Gastrocnemius medialis (tissue), 4 donors: ENCODE data around the gene OXNAD1. TPM values are rescaled to one million over a fixed set of nuclear protein-coding genes. Genes with fewer than 3 reads are reported as not detected.
"Not testable (repeated sequence)": the region's sequence is repeated elsewhere in the genome, so short reads cannot be mapped to it uniquely, and the experiment has no call there.

ENCODE experiments used
- ATAC-seq, 2 donors: fragments of 150-250 bp; one replicate each; pipeline ENCODE4 v1.9.1; 2016
- DNase-seq, 2 donors: peaks; one replicate each; pipeline ENCODE4 v3.0.0-alpha.2; 2019
- H3K27ac ChIP-seq, 4 donors: fragments of 200-600 bp; sonication (generic); 1 replicate in 1 of 4; 2 replicates in 3 of 4; pipeline ENCODE4 v1.5.1; 2016 to 2018; ENCODE audit warnings: mild to moderate bottlenecking in 2 of 4, moderate library complexity in 1 of 4
- H3K27me3 ChIP-seq, 3 donors: fragments of 200-600 bp; sonication (generic) in 2 of 3; 1 replicate in 1 of 3; 2 replicates in 2 of 3; pipeline versions ENCODE4 v1.5.1 to v1.6.0; 2016 to 2019; ENCODE audit warnings: mild to moderate bottlenecking in 1 of 3, moderate library complexity in 1 of 3
- H3K36me3 ChIP-seq, 2 donors: fragments of 200-600 bp; sonication (generic) in 1 of 2; one replicate each; pipeline ENCODE4 v1.5.1; 2017 to 2018
- H3K4me1 ChIP-seq, 2 donors: fragments of 200-600 bp; sonication (generic) in 1 of 2; one replicate each; pipeline ENCODE4 v1.5.1; 2016 to 2017; ENCODE audit warnings: mild to moderate bottlenecking in 2 of 2
- H3K4me3 ChIP-seq, 4 donors: fragments of 200-600 bp; sonication (generic) in 3 of 4; 1 replicate in 1 of 4; 2 replicates in 3 of 4; pipeline ENCODE4 v1.5.1; 2016 to 2019; ENCODE audit warnings: mild to moderate bottlenecking in 2 of 4
- H3K9me3 ChIP-seq, 3 donors: fragments of 200-600 bp; sonication (generic) in 2 of 3; 1 replicate in 1 of 3; 2 replicates in 2 of 3; pipeline ENCODE4 v1.5.1; 2016 to 2019
- CTCF ChIP-seq, 5 experiments: fragments of 450-650 bp in 3 of 5; fragments of 200-600 bp in 2 of 5; sonication (generic) in 2 of 5; IDR thresholded peaks in 4 of 5; conservative IDR thresholded peaks in 1 of 5; 1 replicate in 4 of 5; 2 replicates in 1 of 5; pipeline ENCODE4 v1.5.1; 2016 to 2019; ENCODE audit warnings: antibody characterized with exemption in 5 of 5, mild to moderate bottlenecking in 3 of 5, moderate library complexity in 3 of 5
- POLR2A ChIP-seq, 2 donors: fragments of 450-650 bp; IDR thresholded peaks; one replicate each; pipeline ENCODE4 v1.6.1; 2017; ENCODE audit warnings: antibody characterized with exemption in 2 of 2, mild to moderate bottlenecking in 2 of 2, moderate library complexity in 2 of 2
- in situ Hi-C, 4 donors: fragments of 200-750 bp; cut with MboI; loops; one replicate each; pipeline versions ENCODE4 v1.15.0 to v1.8.0; 2017; ENCODE audit warnings: low sequenced_read_pairs in 4 of 4
- intact Hi-C: fragments of 100-400 bp; cut with DNase I; formaldehyde crosslinking; loops from one replicate; pipeline ENCODE4 v1.15.1; 2023; ENCODE audit warnings: low total_unique reads
- total RNA-seq, 4 donors: library from RNA; depleted of rRNA; stranded (reverse); fragments of >200 nt; gene quantifications; one replicate each; pipeline versions ENCODE4 v1.1.0 to v1.2.3, GENCODE V29; 2016

Gene OXNAD1
- total RNA-seq, 4 donors from 2014 or later: 12.3 to 28.6 (median 17.1) TPM

DNA sequence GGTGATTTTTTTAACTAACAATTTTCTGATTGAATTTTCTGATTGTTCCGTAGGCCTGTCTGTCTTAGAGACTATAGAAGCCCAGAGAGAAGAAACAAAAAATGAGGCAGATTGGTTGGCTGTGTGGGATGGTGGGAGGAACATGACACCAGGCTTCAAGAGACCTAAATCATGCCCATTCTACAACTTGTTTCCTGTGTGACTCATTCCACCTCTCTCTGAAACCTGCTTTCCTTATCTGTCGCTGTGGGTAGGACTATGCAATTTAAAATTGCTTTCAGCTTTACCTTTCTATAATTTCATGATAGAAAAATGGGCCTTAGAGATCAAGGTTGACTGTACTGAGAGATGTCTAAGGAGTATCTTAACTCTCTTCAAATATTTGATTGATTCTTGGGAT is 44.5 kb downstream of the OXNAD1 start:
- no peaks in the 10 kb centered on the region for H3K27me3 ChIP-seq
- no peak overlapping the region for H3K4me3 ChIP-seq
- peaks cover 0 to 8% of the 10 kb centered on the region in 2 donors for H3K36me3 ChIP-seq
- in situ Hi-C loops (no loop called here), intact Hi-C loops (no loop called here)
- TF ChIP-seq POLR2A (IDR thresholded peaks at IDR 0.05): no peak
- no peaks in the 10 kb centered on the region for H3K9me3 ChIP-seq
- H3K27ac ChIP-seq: no peak overlapping the region
- peaks cover 20 to 21% of the 10 kb centered on the region in 2 donors for H3K4me1 ChIP-seq
- no peak for DNase-seq
- ATAC-seq: no peak

GRCh38 chr3:16310486-16310885 is 45.5 kb downstream of the OXNAD1 start:
- not testable (repeated sequence) for H3K27me3 ChIP-seq, H3K9me3 ChIP-seq, H3K36me3 ChIP-seq, DNase-seq, H3K4me3 ChIP-seq, ATAC-seq
- peaks cover 20 to 21% of the 10 kb centered on the region in 2 donors for H3K4me1 ChIP-seq
- intact Hi-C loops: loop anchor here (5.0 kb wide), 1 partner anchor 62 kb away; no protein-coding TSS in a partner anchor
- in situ Hi-C loops: loop anchor here in 1 of 4 donors (10.0 kb wide), 1 partner anchor 64 kb away; no protein-coding TSS in a partner anchor
- H3K27ac ChIP-seq: peak overlapping the region in 2 of 4 donors; percentile 21 to 42

DNA sequence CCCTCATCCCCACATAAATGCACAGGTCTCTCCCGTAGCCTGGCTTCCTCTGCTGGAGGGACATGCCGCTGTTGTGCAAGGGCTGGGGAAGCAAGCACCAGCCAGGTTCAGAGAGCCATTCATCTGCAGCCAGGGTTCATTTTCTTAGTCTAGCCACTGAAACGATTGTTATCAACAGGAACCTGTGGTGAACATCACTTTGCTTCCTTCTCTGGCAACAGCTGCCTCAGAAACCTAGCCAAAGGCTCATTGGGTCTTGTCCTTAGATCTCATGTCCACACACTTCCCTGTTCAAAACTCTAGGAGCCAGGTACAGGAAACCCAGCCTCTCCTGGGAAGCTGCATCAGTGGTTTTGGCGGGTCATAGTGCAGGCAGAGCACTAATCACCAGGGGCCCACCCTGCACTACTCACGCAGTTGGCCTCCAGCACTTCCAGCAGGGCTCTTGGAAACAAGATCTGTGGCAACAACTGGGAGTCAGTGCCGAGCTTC is 47.0 kb downstream of the OXNAD1 start:
- TF ChIP-seq CTCF (IDR thresholded peaks at IDR 0.05 in 4 of 5, conservative IDR thresholded peaks at IDR 0.05 in 1 of 5): no peak
- no peak for TF ChIP-seq POLR2A (IDR thresholded peaks at IDR 0.05)
- in situ Hi-C loops: loop anchor here in 1 of 4 donors (10.0 kb wide), 1 partner anchor 63 kb away; no protein-coding TSS in a partner anchor

DNA sequence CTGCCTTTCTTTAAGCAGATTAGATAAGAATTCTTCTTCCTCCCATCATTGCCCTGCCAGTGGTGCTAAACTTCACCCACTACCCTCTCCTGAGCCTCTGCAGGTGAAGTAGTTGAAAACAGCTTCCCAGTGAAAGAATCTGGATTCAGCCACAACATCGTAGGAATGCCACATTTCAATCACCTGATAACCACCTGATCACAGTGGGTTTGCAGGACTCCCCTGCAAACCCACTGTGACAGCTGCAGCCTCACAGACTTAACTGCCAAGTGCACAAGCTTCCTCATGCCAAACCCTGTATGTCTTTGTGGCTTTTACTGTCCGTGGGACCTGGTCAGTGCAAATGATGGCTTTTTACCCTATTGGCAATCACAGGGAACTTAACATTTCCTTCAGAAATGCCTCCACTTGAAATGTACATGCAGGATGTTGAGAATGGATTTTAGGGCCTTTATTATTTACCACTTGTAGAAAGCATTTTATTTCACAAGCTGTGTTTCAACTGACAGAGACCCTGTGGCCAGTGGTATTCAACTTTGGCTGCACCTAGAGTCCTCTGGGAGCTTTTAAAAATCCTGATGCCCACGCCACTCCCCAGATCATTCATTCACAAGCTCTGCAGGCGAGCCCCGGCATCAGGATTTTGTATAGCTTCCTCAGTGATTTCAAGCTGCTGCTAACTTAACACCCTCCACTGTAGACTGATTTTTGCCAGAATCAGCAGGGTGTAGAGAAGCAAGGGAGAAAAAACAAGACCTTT is 49.1 kb downstream of the OXNAD1 start:
- Histone ChIP-seq H3K4me3 (no peak overlapping the region), H3K4me1 (peaks cover 20 to 25% of the 10 kb centered on the region in 2 donors), H3K36me3 (peaks cover 0 to 8% of the 10 kb centered on the region in 2 donors), H3K9me3 (no peaks in the 10 kb centered on the region), H3K27ac (no peak overlapping the region), H3K27me3 (no peaks in the 10 kb centered on the region)
- no peak for ATAC-seq
- in situ Hi-C loops: loop anchor here in 1 of 4 donors (10.0 kb wide), 1 partner anchor 61 kb away; no protein-coding TSS in a partner anchor
- DNase-seq: no peak
- TF ChIP-seq CTCF (IDR thresholded peaks at IDR 0.05 in 4 of 5, conservative IDR thresholded peaks at IDR 0.05 in 1 of 5) (no peak), POLR2A (IDR thresholded peaks at IDR 0.05) (no peak)
- intact Hi-C loops: loop anchor here (1.0 to 5.0 kb wide), 2 partner anchors 10 to 58 kb away; no protein-coding TSS in a partner anchor

More for the DNA sequence above, 47.0 kb downstream of the OXNAD1 start:
- no peak overlapping the region for H3K4me3 ChIP-seq
- H3K36me3 ChIP-seq: peaks cover 0 to 8% of the 10 kb centered on the region in 2 donors
- peaks cover 20 to 25% of the 10 kb centered on the region in 2 donors for H3K4me1 ChIP-seq
- H3K9me3 ChIP-seq: no peaks in the 10 kb centered on the region
- H3K27ac ChIP-seq: peak overlapping the region; percentile 59 to 74 (median 70)
- no peaks in the 10 kb centered on the region for H3K27me3 ChIP-seq
- ATAC-seq (peak; percentile 78 to 88), DNase-seq (peak; percentile 24 to 67)
- intact Hi-C loops: loop anchor here (5.0 kb wide), 1 partner anchor 60 kb away; no protein-coding TSS in a partner anchor

DNA sequence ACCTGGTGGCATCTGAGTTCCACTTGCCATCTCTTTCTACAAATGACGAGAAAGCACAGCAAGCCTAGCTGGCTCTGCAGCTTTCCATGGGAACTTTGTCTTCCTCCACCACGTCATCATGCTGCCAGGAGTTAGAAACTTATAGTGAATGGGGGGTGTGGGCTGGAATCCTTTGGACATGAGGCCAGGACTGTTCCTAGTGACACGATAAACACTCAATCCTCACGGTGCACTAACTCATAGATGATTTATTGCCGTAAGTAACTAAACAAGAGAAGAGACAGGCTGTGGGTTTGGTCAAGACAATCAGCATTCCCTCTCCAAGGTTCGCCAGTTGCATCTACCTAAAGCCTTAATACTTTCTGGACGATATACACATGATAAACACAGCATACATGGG is 50.6 kb downstream of the OXNAD1 start:
- H3K4me3 ChIP-seq: no peak overlapping the region
- peaks cover 20 to 21% of the 10 kb centered on the region in 2 donors for H3K4me1 ChIP-seq
- no peak overlapping the region for H3K27ac ChIP-seq
- DNase-seq: no peak
- peaks cover 0 to 8% of the 10 kb centered on the region in 2 donors for H3K36me3 ChIP-seq
- in situ Hi-C loops: loop anchor here in 1 of 4 donors (10.0 kb wide), 1 partner anchor 59 kb away; no protein-coding TSS in a partner anchor
- no peaks in the 10 kb centered on the region for H3K9me3 ChIP-seq
- TF ChIP-seq CTCF (IDR thresholded peaks at IDR 0.05 in 4 of 5, conservative IDR thresholded peaks at IDR 0.05 in 1 of 5): no peak
- no peak for TF ChIP-seq POLR2A (IDR thresholded peaks at IDR 0.05)
- ATAC-seq: no peak
- no peaks in the 10 kb centered on the region for H3K27me3 ChIP-seq
- intact Hi-C loops: no loop called here
